Transverse colon (tissue), 3 donors: Measurements from ENCODE around the gene SPPL3.

ENCODE experiments used
- EP300 ChIP-seq: sonication (generic); formaldehyde crosslinking; IDR thresholded peaks from one replicate; pipeline ENCODE4 v1.6.1; 2017; ENCODE audit warnings: antibody characterized with exemption, low read depth
- POLR2A ChIP-seq: fragments of 450-650 bp; IDR thresholded peaks from one replicate; pipeline ENCODE4 v1.6.1; 2016; ENCODE audit warnings: antibody characterized with exemption, mild to moderate bottlenecking, moderate library complexity
- TF ChIP-seq, protein P1 (sequence below), 5 experiments: fragments of 200-600 bp in 3 of 5; fragments of 450-650 bp in 2 of 5; sonication (generic) in 3 of 5; IDR thresholded peaks; 1 replicate in 2 of 5; 2 replicates in 3 of 5; pipeline ENCODE4 v1.5.1; 2016 to 2017; ENCODE audit warnings: antibody characterized with exemption in 5 of 5, inconsistent platforms in 3 of 5, mild to moderate bottlenecking in 2 of 5, moderate library complexity in 1 of 5

- TF ChIP-seq, protein P1, sequence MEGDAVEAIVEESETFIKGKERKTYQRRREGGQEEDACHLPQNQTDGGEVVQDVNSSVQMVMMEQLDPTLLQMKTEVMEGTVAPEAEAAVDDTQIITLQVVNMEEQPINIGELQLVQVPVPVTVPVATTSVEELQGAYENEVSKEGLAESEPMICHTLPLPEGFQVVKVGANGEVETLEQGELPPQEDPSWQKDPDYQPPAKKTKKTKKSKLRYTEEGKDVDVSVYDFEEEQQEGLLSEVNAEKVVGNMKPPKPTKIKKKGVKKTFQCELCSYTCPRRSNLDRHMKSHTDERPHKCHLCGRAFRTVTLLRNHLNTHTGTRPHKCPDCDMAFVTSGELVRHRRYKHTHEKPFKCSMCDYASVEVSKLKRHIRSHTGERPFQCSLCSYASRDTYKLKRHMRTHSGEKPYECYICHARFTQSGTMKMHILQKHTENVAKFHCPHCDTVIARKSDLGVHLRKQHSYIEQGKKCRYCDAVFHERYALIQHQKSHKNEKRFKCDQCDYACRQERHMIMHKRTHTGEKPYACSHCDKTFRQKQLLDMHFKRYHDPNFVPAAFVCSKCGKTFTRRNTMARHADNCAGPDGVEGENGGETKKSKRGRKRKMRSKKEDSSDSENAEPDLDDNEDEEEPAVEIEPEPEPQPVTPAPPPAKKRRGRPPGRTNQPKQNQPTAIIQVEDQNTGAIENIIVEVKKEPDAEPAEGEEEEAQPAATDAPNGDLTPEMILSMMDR (IDR thresholded peaks at IDR 0.05) = no peak
- TF ChIP-seq POLR2A (no peak), EP300 (no peak)
Observed at GRCh38 chr12:120930032-120930431, 25.9 kb upstream of the SPPL3 start.
